ENCODE results near the gene SETD6.

DNA sequence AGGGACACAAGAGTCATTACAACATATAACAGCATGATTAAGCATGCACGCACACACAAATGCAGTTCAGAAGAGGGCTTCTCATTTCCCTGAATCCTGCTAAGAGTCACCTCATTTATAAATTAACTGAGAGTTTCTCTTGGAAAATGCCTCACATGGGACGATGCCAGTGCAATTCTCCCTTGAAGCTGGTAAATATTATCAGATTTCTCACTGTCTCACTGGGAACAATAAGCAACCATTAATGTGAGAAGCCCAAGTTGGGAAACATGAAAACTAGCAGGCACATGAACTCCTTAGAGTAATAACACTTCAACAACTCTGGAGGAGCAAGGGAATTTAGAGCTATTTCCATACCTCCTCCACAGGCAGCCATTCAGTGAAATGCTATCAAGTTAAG lies 26.4 kb downstream of the SETD6 start:
- TF ChIP-seq, protein P1, sequence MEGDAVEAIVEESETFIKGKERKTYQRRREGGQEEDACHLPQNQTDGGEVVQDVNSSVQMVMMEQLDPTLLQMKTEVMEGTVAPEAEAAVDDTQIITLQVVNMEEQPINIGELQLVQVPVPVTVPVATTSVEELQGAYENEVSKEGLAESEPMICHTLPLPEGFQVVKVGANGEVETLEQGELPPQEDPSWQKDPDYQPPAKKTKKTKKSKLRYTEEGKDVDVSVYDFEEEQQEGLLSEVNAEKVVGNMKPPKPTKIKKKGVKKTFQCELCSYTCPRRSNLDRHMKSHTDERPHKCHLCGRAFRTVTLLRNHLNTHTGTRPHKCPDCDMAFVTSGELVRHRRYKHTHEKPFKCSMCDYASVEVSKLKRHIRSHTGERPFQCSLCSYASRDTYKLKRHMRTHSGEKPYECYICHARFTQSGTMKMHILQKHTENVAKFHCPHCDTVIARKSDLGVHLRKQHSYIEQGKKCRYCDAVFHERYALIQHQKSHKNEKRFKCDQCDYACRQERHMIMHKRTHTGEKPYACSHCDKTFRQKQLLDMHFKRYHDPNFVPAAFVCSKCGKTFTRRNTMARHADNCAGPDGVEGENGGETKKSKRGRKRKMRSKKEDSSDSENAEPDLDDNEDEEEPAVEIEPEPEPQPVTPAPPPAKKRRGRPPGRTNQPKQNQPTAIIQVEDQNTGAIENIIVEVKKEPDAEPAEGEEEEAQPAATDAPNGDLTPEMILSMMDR (IDR thresholded peaks at IDR 0.05): no peak
- TF ChIP-seq EP300 (IDR thresholded peaks at IDR 0.05; ENCODE audit: low read depth) (no peak), POLR2AphosphoS5 (IDR thresholded peaks at IDR 0.05) (no peak), POLR2A (IDR thresholded peaks at IDR 0.05) (no peak)

Data from transverse colon (tissue), 4 donors.